Measurements from ENCODE around the gene TCF12.
"Not testable (repeated sequence)": the region's sequence is repeated elsewhere in the genome, so short reads cannot be mapped to it uniquely, and the experiment has no call there.

TCF12 gene

DNA sequence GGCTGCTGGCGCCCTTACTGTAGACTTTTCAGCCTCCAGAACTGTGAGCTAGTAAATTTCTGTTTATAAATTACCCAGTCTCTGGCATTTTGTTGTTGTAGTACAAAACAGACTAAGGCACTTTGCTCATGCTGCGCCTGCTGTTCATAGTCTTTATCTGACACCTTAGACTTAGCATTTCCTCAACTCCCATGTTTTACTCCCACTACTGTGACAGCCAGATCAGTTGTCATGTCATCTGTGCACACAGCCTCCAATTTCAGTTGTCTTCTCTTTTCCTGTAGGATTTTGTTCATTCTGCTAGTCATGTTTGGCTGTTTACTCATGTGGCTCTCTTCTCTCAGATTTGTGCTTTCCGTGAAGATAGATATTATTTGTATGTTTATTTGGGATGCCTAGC lies 62.0 kb downstream of the TCF12 start:
- DNase-seq = no peak

DNA sequence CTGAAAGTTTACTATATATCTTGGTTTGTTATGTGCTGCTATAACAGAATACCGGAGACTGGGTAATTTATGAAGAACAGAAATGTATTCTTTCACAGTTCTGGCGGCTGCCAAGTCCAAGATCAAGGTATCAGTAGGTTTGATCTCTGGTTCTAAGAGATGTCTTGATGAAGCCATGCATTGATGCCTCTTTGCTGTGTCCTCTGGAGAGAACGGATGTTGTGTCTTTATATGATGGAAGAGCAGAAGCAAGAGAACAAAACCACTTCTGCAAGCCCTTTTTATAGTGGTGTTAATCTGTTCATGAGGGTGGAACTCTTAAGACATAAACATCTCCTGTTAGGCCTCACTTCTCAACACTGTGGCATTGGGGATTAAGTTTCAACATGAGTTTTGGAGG lies 62.7 kb downstream of the TCF12 start:
- DNase-seq = no peak

DNA sequence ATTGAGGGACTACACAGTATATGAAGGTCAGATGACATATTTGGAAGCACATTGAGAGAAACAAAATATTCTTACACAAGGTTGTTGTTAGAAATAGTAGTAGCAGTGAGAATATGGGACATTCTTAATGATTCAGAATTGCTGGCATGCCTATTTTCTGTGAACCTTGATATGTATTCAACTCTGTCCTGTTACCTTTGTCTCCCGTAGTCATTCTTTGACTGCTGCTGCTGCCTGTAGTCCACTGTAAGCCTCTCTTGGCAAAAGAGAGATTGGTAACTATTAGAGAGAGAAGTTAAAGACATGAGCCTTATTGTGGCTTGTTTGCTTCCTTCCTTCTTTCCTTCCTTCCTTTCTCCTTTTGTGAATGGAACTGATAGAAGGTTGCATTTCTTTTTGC lies 64.5 kb downstream of the TCF12 start:
- DNase-seq = no peak

DNA sequence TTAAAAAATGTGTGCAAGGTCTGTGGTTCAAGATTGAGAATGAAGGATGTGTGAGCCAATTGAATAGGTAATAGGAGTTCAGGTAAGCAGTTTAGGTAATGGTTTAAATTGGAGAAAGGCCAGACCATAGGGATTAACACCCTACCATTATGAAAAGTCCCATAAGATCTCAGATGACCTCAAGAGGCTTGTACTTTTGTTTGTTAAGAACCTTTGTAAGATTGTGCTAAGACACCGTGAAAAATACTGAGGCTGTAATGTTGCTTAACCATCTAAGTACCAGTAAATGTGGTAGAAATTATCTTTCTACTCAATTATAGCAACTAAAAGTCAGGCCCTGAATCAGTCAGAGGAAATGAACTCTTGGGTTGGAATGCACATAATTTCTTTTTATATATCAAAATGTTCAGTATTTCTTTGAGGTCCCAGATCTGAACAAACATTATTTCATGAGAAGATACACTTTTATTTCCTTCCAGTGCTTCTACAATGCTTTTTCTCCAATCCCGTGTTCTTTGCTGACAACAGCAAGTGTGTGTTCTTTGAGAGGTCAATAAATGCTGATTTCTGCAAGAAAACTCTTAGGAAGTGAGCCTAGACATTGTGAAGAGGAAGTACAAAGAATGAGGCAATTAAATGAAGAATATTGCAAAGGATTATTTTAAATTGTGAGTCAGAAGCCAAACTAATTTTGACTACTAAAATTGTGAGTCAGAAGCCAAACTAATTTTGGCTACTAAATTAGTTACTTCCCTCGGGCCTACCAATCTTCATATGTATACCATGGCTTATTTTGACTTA lies 66.4 kb downstream of the TCF12 start:
- no peak for DNase-seq

DNA sequence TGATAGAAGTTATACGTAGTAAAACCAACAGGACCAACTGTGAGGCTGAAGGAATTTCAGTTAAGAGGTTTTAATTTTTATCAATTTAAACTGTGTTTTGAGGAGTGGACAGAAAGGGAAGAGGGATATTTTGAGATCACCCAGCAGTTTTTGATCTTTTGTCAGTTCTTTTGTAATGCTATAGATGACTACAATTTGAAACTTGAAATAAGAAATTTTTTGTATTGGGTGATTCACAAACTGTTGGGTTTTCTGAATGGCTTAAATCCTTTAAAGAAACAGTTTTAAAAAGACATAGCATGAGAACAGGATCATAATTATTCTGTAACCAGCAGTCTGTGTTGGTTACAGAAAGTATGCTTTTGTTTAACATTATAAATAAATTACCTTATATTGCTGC lies 67.4 kb downstream of the TCF12 start:
- DNase-seq = no peak

DNA sequence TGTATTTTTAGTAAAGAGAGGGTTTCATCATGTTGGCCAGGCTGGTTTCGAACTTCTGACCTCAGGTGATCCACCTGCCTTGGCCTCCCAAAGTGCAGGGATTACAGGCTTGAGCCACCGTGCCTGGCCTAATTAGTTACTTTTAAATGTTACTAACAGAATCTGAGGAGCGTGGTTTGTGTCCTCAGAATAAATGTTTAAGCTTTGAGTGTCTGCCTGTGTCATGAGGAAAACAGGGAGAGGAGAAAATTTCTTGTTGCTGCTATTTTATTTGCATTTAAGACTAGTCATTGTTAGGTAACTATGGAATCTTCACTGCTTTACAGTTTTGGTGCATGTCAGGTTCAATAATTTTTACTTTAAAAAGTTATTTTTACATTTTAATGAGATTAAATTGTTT lies 68.8 kb downstream of the TCF12 start:
- no peak for DNase-seq

DNA sequence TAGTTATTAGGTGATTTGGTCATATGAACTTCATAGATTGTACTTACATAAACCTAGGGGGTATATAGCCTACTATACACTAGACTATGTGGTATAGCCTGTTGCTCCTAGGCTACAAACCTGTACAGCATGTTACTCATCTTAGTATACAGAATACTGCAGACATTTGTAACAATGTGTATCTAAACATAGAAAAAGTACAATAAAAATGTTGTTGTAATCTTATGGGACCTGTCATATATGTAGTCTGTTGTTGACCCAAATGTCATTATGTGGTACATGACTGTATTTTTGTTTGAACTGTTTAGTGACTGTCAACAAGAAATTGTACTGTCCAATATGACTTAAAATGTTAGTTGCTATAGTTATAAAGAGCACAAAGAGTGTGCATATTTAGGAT lies 69.8 kb downstream of the TCF12 start:
- DNase-seq = no peak

DNA sequence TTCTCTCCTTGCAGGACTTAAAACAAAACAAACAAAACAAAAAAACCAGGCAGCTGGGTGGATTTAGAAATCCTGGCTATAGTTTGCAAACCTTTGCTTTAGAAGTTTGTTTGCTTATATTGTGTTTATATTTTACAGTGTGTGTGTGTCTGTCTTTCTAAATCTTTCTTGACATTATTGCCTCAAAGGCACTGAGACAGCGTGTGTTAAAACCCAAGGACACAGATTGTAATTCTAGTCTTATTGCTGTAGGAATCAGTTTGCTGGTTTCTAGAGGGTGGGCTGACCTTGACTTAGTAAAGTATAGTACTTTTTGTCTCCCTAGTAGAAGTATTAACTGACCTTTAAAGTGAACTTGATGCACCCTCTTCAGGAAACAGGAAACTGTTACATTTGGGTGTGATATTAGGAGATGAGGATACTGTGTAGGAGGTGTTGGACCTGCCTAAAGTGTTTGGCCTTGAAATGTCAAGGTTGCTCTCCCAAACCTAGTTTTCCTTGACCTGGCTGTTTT lies 71.0 kb downstream of the TCF12 start:
- DNase-seq = no peak

DNA sequence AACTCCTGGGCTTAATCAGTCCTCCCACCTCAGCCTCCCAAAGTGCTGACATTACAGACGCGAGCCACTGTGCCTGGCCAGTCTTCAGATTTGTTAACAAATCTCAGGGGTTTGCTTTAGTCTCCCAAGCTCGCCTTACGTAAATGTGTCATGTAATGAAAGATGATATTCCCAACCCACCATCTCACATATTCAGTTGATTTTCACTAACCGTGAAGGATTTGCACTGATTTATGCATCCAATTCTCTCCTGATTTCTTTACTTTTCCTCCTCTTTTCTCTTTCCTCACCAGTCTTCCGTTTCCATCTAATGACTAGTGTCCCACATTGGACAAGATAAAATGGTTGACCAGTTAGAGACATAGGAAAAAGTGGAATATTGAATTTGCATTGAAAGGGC lies 72.6 kb downstream of the TCF12 start:
- DNase-seq = no peak

DNA sequence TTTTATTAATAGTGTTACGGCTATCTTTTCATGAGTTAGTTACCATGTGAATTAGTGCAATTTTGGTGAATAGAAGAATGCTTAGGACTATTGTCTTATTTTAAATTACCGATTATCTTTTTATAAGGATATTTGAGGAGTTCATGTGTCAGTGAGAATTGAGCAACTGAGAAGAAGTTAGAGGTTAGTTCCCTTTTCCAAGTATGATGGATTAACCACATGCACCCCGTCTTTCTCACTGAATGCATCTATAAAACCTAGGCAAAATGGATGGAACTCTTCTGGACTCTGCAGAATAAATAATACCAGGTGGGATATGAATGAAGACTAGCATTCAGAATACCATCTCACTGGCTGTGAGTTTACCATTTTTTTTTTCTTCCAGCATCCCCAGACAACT lies 74.3 kb downstream of the TCF12 start:
- no peak for DNase-seq

DNA sequence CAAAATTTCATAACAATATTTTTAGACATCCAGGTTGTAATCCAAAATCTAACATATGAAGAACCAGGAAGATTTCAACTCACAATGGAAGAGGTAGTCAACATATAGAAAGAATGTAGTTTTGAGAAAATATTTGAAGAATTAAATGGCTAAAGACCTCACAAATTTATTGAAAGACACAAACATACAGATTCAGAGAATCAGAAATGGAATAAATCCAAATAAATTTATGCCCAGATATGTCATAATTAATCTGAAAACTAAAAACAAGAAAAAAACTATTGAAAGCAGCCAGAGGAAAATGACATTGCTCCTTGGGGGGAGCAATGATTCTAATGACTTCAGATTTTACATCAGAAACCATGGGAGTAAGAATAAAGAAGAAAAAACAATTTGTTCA lies 75.8 kb downstream of the TCF12 start:
- no peak for DNase-seq

DNA sequence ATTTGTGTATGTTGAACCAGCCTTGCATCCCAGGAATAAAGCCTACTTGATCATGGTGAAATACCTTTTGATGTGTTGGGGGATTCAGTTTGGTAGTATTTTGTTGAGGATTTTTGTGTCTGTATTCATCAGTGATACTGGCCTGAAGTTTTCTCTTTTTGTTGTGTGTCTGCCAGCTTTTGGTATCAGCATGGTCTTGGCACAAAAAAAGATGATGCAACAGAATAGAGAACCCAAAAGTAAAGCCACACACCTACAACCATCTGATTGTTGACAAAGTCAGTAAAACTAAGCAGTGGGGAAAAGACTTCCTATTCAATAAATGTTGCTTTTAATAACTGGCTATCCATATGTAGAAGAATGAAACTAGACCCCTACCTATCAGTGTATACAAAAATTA lies 77.6 kb downstream of the TCF12 start:
- DNase-seq = no peak

DNA sequence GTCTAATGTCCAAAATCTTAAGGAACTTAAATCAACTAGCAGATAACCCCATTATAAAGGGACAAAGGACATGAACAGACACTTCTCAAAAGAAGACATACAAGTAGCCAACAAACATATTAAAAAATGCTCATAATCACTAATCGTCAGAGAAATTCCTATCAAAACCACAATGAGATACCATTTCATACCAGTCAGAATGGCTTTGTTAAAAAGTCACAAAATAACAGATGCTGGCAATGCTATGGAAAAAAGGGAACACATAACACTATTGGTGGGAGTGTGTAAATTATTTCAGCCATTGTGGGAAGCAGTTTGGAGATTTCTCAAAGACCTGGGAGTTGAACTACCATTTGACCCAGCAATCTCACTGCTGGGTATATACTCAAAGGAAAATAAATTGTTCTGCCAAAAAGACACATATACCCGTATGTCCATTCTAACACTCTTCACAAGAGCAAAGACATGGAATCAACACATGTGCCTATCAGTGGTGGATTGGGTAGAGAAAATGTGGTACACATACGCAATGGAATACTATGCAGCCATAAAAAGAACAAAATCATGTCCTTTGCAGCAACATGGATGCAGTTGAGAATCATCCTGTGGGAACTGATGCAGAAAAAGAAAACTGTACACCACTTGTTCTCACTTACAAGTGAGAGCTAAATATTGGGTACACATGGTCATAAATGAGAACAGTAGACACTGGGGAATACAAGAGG lies 78.5 kb downstream of the TCF12 start:
- no peak for DNase-seq

DNA sequence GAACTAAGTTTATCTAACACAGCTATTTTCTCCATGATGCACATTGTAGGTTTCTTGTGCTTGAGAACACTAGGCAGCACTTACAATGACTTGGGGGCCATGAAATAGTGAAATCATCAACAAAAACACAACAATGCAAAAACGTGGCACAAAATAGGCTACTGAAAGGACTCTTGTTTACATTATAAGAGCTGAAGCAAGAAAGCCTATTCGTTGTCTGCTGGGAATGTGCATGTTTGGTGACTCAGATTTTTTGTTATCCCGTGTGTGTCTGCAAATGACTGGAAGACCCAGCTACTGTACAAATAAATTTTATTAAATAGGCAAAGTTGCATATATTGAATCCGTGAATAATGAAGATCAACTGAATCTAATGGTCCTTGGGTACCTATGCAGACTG lies 85.0 kb downstream of the TCF12 start:
- DNase-seq = no peak

DNA sequence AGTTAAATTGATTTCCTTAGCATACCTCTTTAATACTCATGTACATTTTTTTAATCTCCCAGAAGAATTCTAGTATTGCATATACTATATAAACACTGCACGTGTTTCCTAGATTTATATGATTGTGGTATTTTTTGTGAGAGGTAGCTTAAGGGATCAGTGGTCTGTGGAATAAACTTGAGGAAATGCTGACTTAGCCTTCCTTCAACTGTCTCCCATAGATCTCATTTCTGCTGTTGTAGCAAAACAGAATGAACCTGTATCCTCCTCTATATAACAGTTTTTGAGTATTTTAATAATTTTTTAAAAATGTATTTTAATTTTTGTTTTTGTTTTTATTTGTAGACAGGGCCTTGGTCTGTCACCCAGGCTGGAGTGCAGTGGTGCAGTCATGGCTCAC lies 86.8 kb downstream of the TCF12 start:
- DNase-seq = no peak

DNA sequence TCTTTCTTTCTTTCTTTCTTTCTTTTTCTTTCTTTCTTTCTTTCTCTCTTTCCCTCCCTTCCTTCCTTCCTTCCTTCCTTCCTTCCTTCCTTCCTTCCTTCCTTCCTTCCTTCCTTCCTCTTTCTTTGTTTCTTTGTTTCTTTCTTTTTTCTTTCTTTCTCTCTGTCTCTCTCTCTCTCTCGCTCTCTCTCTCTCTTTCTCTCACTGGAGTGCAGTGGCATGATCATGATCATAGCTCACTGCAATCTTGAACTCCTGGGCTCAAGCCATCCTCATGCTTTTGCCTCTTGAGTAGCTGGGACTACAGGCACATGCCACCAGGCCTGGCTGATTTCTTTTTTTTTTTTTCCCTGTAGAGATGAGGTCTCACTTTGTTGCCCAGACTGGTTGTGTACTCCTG lies 89.4 kb downstream of the TCF12 start:
- DNase-seq = not testable (repeated sequence)

DNA sequence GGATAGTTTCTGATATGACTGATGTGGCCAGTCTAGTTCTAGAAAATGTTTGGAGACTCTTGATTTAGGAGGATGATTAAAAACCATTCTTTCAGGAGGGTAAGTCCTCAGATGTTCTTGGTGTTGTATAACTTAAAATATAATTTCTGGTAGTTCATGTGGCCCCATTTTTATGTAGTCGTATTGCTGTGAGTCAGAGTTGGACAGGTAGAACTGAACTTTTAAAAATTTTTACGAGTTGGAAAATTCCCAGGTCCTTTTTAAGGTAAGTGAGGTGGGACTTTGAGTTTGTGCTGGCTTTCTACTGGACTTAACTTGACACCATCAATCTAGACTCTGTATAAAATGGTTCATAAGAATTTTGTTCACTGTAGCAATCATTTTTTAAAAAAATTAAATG lies 92.3 kb downstream of the TCF12 start:
- no peak for DNase-seq

DNA sequence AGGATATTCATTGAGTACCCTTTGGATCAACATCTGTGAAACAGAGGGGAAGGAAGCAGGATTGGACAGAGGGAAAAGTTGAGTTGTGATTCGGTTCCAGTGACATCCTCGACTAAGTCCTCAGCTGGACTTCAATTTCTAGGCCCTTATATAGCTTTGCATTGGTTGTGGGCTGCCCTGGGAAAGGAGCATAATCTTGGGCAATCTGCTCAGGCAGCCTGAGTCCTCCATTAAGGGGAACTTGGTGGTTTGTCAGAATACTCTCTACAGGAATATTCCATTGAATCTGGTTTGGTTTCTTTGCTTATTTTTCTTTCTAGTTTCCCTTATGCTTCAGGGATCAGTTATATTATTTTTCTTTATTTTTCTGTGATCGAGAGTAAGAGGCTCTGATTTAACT lies 94.1 kb downstream of the TCF12 start:
- no peak for DNase-seq

DNA sequence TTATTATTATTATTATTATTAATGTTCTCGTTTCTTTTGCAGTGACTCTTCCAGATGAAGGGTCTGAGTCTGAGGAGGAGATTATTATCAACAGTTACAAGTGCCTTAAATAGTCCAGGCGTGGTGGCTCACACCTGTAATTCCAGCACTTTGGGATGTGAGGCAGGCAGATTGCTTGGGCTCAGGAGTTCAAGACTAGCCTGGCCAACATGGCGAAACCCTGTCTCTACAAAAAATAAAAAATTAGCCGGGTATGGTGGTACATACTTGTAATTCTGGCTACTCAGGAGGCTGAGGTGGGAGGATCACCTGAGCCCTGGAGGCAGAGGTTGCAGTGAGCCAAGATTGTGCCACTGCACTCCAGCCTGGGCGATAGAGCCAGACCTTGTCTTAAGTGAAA lies 96.5 kb downstream of the TCF12 start:
- DNase-seq = not testable (repeated sequence)

DNA sequence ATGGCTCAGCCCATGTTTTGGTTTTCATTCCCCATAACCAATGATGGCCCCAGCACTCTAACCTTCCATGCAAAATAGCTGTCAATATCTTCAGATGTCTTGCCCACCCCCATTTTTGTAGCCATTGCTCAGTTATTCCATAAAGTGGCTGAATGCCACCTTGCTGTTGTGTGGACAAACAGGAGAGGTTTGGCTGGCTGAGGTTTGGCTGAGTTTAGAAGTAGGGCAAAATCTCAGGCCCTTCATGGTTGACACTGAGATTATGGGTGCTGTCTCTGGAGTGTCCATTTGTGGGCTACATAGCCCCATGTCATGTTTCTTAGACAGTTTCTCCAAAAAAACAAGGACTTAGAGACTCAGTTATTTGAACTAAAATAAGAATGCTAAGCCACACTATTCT lies 96.9 kb downstream of the TCF12 start:
- no peak for DNase-seq

DNA sequence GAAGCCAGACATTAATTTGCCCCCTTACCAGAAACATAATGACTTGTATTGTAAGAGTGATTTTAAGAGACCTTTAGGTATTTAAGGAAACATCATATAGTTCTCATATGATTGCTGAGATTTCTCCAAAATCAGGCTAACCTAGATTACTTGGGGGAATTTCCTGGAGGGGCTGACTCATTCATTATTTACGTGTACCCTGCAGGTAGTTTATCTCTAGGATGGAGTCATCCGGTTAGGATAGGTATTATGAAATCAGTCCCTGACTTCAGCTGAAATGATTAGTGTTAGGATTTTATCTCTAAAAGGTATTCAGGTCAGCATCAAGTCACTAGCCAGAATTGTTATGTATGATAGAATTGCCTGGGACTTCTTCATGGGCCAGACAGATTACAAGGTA lies 97.5 kb downstream of the TCF12 start:
- no peak for DNase-seq

DNA sequence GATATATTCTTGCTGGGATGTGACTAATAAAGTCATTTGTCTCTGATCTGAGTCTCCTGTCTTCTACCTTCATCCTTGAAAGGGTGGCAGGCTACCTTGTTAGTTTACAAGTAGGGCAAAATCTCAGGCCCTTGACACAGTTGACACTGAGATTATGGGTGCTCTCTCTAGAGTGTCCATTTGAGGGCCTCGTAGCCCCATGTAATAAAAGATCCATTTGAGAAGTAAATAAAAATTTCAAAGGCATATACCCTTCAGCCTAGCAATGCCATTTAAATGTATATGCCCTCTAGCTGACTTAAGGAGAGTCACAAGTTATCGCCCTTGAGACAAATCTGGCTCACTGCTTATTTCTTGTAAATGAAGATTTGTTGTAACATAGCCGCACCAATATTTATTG lies 98.6 kb downstream of the TCF12 start:
- DNase-seq = no peak

DNA sequence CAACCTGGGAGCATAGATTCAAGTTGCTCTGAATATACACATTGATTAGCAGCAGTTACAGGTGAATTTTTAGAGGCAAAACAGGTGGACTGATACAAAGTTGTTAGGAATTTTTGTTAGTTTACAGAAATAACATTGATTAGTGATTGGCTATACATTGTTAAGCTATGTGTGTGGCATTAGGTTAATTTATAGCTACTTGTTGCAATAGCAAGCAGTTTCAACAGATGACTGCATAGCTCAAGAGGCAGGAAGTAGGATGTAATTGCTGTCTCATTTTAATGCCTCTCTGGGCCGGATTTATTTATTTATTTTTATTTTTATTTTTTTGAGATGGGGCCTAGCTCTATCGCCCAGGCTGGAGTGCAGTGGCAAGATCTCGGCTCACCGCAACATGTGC lies 99.7 kb downstream of the TCF12 start:
- no peak for DNase-seq

DNA sequence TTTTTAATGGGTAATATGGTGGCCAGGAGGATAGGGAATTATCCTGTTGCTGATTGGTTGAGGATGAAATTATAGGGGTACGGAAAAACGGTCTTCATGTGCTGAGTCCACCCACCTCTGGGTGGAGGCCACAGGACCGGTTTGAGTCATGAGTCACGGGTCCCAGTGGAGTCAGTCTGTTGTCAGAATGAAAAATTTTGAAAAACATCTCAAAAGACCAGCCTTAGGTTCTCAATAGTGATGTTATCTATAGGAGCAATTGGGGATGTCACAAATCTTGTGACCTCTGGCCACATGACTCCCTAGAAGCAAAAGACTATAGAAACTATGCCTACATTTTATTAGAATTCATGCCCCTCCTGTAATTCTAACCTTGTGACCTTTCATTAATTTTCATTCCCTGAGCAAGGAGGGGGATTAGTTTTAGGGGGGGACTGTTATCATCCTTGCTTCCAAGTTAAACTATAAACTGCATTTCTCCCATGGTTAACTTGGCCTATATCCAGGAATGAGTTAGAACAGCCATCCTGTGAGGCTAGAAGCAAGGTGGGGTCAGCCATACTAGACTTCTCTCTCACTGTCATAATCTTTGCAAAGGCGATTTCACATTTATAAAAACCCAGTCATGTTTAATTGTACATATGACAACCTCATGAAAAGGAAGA lies 101.2 kb downstream of the TCF12 start:
- no peak for DNase-seq
